Stimulated activated CD8-positive, alpha-beta memory T cell treated with anti-CD3 and anti-CD28 coated beads, Interleukin-7, amount 100 ng/mL, for 24 hours (primary cell): ENCODE data around the gene ADGRG3.

Experiments
- DNase-seq: peaks from one replicate; pipeline ENCODE4 v3.0.0-alpha.2; 2020; ENCODE audit warnings: low read depth

ADGRG3 gene

DNA sequence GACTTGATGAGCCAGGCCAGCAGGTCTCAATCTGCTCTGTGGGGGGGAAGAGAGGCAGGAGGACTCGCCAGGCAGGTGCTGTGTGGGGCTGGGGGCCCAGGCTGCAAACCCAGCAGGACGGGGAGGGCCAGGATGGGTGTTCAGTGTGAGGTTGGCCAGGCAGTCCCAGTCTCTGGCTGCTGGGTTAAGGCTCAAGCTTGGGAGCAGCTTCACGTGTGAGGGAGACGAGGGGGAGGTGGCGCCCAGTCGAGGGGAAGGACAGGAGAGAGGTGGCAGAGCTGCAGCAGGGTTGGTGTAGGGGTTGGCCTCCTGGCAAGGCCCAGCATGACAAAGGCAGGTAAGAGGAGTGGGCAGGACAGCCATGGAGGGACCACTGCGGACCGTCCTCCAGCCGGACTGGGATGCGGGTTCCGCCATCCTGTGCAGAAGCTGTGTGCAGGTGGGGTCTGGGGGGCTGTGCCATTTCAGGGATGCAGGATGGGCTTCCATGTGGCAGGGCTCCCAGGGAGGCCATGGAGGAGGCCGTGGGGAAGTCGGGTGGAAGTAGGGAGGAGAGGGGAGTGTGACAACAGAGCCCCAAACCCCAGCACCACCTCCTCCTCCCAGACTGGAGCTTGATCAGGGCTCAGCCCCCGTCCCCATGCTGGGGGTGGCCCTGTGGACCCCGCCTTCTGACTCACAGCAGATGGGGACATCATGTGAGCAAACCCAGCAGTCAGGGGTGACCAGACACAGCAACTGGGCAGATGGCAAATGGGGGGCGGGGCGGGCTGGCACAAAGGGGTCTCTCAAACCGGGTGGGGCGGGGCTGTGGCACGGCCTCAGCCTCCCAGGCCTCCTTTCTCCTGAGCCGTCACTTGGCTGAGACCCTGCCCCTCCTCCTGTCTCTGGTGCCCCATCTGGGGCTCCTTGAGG is 36.9 kb upstream of the ADGRG3 start:
- DNase-seq: no peak

- DNase-seq: no peak
Measured at GRCh38 chr16:57632568-57632967, 35.5 kb upstream of the ADGRG3 start.

- DNase-seq: no peak
Measured at GRCh38 chr16:57633383-57634064, 34.6 kb upstream of the ADGRG3 start.

GRCh38 chr16:57634171-57634570 is 33.9 kb upstream of the ADGRG3 start:
- DNase-seq: no peak

- no peak for DNase-seq
Measured at GRCh38 chr16:57635266-57636097, 32.6 kb upstream of the ADGRG3 start.

- DNase-seq: no peak
Measured at GRCh38 chr16:57636184-57636583, 31.9 kb upstream of the ADGRG3 start.

DNA sequence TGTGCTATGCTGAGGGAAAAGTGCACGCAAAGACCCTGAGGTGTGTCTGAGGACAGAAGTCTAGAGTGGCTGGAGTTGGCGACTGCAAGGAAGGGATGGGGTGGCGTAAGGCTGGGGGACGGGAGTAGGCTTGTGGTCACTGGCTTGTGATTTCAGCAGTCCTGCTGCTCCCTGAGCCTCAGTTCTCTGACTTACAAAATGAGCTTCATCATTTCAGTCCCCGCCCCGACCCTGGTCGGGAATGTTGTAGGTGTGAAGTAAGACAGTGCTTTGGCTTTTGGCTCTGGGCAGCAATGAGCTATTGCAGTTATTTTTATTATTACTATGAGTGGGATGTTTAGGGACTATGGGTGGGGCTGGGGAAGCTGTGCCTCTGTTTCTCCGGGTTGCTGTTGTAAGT is 31.1 kb upstream of the ADGRG3 start:
- no peak for DNase-seq

GRCh38 chr16:57637424-57637823 is 30.7 kb upstream of the ADGRG3 start:
- no peak for DNase-seq

- no peak for DNase-seq
Measured at GRCh38 chr16:57637965-57638364, 30.1 kb upstream of the ADGRG3 start.

DNA sequence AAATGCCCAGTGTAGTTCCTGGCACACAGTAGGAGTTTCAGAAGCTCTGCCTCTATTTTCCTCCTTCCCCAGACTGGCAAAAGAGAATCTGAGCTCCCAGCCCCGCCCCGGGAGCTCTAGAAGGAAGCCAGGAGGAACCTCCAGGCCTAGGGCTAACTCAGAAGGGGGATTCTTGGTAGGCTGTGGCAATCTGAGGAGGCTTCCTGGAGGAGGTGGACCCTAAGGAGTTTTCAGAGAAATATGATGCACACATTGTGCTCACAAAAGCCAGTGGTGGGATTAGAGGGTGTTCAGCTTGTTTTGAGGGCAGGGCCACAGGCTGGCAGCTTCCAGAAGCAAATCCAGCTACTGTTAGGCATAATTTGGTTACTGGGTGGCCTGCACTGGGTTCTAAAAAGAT is 29.7 kb upstream of the ADGRG3 start:
- DNase-seq: no peak

GRCh38 chr16:57639172-57639887 is 28.8 kb upstream of the ADGRG3 start:
- DNase-seq: no peak

- DNase-seq: no peak
Measured at GRCh38 chr16:57640185-57640584, 27.9 kb upstream of the ADGRG3 start.

DNA sequence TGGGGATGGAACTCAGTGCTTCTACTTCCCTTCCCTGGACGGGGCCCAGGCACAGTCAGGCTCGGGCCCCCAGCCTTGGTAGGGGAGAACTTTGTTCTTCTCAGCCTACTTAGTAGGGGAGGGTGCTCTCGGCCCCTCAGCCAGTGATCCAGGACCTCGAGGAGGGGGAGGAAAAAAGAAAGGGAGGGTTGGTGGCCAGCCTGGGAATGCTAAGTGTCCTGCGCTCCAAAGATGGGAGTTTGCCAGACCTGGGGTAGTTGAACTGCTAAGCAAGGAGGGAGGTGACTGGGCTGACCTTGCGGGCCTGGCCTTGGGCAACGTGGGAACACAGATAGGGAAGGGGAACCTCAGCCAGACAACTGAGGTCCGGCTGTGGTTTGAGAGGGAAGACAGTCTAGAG is 27.5 kb upstream of the ADGRG3 start:
- DNase-seq: no peak

DNA sequence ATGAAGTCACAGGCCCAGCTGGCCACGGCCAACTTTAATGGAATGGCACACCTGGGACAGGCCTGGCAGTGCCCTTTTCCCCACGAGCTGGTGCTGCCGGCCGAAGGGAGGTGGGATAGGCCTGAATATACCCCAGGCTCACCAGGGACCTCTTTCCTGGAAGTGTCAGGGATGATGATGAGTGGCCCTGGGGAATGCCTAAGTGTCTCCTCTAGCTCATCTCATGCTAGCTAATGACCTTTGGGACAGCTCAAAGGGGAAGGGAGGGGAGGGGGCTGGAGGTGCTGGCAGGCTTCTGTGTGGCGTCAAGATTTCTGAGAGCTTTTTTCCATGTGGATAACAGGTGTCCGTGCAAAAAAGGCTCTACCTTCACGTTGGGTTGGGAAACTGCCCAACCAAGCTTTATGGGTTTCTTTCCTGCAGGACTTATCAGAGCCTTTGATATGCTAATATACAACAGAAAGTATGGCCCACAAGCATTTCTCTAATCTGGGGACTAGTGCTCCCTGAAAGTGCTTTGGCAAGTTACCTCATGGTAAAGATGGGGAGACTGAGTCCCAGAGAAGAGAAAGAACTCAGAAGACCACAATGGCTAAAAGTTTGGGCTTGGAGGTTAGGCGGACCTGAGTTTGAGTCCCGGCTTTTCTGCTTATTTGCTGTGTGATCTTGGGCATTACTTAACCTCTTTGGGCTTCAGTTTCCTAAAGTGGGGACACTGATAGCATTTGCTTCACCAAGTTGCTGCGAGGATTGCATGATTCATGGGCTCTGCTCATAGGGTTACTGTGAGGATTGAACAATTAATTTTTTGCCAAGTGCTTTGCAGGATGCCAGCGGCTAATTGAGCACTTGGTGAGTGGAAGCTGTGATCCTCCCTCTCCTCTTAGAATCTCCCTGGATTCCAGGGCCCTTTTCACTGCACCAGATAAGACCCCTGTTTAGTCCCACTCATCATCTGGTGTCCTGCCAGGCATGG is 25.7 kb upstream of the ADGRG3 start:
- no peak for DNase-seq

DNA sequence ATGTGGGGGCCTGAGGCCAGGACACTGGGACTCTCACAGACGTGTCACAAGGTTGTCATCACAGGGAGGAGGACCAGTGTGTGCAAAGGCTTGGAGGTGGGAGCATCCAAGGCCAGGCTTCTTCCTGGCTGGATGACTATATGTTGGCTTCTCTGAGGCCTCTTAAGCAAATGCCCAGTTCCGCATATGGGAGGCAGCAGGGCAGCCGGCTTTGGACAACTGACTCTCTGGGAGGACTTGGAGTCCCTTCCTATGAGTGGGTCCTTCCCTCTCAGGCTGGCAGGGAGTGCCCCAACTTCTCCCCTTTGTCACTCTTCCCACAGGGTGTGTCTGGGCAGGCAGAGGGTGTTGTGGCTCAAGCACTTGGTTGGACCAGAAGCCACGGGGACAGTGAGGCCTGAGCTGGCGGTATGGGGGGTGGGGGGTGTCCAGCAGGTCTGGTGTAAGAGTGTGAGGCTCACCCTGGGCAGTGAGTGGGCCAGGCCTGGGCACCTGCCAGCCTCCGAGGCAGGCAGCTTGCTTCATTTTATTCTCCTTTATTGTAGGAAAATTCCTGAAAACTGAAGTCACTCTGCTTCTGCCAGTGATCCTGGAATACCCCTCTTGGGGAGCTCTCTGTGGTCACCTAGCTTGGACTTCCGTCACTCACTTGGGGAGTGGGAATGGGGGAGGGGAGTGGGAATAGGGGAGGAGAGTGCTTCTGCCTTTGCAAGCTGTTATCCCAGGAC is 24.8 kb upstream of the ADGRG3 start:
- no peak for DNase-seq

DNA sequence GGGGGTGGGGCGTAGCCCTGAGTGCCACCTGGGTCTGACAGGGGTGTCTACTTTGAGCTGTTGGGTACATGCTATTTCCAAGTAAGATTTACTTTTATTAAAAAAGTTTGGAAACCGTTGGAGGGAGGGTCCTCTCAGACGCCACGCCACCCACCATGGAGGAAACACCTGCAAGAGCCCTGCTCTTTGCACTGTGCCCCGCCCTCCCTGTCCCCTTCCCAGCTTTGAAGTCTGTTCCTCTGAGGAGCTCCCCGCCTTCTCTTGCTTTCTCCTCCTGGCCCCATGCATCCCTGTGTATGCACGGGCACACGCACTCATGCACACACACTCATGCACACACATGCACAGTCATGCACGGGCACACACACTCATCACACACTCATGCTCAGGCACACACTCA is 24.2 kb upstream of the ADGRG3 start:
- DNase-seq: no peak

- no peak for DNase-seq
Measured at GRCh38 chr16:57644383-57645014, 23.6 kb upstream of the ADGRG3 start.

DNA sequence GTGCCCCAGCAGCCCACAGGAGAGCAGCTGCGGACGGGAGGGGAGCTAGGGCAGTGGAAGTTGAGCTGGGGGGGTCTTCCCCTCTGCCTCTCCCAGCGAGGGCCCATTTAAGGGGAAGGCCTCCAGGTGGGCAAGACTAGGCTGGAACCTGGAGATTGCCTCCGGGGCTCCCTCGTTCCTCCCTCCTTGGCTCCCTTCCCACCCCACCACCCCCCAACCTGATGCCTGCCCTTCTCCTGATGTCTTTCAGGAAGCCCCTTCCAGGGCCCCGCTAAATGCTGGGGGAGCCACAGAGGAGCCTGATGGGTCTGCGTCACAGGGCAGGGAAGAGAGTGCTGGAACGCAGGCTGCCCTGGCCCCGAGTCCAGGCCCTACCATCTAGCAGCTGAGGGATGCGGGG is 22.9 kb upstream of the ADGRG3 start:
- no peak for DNase-seq

DNA sequence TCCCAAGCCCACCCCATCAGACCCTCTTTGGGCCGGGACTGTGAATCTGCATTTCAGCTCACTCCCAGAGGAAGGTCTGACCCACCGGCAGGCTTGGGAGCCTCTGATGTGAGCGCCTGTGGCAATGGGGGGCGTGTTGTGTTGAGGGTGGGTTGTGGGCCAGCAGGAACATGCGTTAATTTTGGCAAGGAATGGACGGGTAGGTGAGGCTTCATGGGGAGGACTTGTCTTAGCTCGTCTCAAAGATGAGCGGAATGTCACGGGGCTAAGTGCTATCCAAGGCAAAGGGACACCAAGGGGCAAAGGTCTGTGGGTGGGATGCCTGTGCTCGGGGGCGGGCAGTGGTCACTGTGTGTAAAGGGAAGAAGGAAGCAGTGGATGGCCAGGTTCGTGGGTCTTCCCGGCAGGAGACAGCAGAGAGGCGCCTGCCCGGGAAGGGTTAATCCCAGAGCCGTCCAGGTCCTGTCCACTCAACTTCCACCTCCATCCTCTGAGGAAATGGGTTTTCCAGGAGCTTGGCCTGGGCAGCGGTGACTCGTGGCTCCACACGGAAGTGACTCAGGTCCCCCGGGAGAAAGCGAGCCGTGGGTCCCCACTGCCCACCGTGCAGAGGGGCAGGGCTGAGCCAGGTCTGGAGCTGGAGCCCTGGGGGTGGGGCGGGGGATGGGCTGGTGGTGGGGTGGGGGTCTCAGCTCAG is 22.3 kb upstream of the ADGRG3 start:
- DNase-seq: no peak
